PC-9 (cell line): ENCODE data around the gene SORCS2.

Experiments
- CTCF ChIP-seq: fragments of 200-600 bp; sonication (generic); conservative IDR thresholded peaks from 2 replicates; pipeline ENCODE4 v1.6.1; 2017; ENCODE audit warnings: mixed run types, antibody characterized with exemption, mild to moderate bottlenecking, moderate library complexity
- EZH2 ChIP-seq: fragments of 200-600 bp; sonication (generic); IDR thresholded peaks from 2 replicates; pipeline ENCODE4 v1.8.0; 2017; ENCODE audit warnings: antibody characterized with exemption, low read depth

GRCh38 chr4:7485096-7485495 lies 292.8 kb downstream of the SORCS2 start:
- TF ChIP-seq EZH2: no peak
- TF ChIP-seq CTCF: no peak
